ENCODE results near the gene GRB2.

The GRB2 gene

DNA sequence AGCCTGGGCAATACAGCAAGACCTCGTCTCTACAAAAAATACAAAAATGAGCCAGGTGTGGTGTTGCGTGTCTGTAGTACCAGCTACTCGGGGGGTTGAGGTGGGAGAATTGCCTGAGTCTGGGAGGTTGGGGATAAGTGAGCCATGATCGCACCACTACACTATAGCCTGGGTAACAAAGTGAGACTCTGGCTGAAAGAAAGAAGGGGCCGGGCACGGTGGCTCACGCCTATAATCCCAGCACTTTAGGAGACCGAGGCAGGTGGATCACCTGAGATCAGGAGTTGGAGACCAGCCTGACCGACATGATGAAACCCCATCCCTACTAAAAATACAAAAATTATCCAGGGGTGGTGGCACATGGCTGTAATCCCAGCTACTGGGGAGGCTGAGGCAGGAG is 10.5 kb upstream of the GRB2 start:
- H3K27me3 ChIP-seq, result no peaks in the 10 kb centered on the region
- H3K4me3 ChIP-seq (ENCODE audit: low read depth in 1 of 2, low read length in 1 of 2), result no peak overlapping the region
- H3K36me3 ChIP-seq, result no peaks in the 10 kb centered on the region
- peaks cover 30 to 31% of the 10 kb centered on the region in 2 experiments for H3K4me1 ChIP-seq (ENCODE audit: control insufficient read depth in 1 of 2, insufficient read depth in 1 of 2, low read depth in 1 of 2, low read length in 1 of 2)
- TF ChIP-seq, protein P1, sequence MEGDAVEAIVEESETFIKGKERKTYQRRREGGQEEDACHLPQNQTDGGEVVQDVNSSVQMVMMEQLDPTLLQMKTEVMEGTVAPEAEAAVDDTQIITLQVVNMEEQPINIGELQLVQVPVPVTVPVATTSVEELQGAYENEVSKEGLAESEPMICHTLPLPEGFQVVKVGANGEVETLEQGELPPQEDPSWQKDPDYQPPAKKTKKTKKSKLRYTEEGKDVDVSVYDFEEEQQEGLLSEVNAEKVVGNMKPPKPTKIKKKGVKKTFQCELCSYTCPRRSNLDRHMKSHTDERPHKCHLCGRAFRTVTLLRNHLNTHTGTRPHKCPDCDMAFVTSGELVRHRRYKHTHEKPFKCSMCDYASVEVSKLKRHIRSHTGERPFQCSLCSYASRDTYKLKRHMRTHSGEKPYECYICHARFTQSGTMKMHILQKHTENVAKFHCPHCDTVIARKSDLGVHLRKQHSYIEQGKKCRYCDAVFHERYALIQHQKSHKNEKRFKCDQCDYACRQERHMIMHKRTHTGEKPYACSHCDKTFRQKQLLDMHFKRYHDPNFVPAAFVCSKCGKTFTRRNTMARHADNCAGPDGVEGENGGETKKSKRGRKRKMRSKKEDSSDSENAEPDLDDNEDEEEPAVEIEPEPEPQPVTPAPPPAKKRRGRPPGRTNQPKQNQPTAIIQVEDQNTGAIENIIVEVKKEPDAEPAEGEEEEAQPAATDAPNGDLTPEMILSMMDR (IDR thresholded peaks at IDR 0.05), result no peak
- H3K9me3 ChIP-seq, result no peaks in the 10 kb centered on the region
- H3K27ac ChIP-seq, result no peak overlapping the region

DNA sequence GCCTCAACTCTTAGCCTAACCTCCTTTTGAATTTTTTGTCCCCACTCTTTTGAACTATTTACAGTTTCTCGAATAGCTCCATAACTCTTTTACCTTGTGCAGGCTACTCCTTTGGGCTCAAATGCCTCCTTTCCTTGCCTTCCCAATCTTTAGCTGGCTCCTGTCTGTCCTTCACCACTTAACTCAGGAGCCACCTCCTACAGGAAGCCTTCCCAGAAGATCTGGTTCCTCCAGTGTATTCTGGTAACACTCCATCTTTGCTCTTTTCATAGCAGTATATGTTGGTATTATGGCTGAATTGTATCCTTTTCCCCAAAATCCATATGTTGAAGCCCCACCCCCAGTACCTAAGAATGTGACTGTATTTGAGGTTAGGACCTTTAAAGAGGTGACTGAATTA is 9.0 kb upstream of the GRB2 start:
- H3K27ac ChIP-seq, result no peak overlapping the region
- no peaks in the 10 kb centered on the region for H3K9me3 ChIP-seq
- TF ChIP-seq, protein P1 (IDR thresholded peaks at IDR 0.05), result no peak
- H3K36me3 ChIP-seq, result no peaks in the 10 kb centered on the region
- H3K4me3 ChIP-seq (ENCODE audit: low read depth in 1 of 2, low read length in 1 of 2), result no peak overlapping the region
- peaks cover 34 to 40% of the 10 kb centered on the region in 2 experiments for H3K4me1 ChIP-seq (ENCODE audit: control insufficient read depth in 1 of 2, insufficient read depth in 1 of 2, low read depth in 1 of 2, low read length in 1 of 2)
- H3K27me3 ChIP-seq, result no peaks in the 10 kb centered on the region

DNA sequence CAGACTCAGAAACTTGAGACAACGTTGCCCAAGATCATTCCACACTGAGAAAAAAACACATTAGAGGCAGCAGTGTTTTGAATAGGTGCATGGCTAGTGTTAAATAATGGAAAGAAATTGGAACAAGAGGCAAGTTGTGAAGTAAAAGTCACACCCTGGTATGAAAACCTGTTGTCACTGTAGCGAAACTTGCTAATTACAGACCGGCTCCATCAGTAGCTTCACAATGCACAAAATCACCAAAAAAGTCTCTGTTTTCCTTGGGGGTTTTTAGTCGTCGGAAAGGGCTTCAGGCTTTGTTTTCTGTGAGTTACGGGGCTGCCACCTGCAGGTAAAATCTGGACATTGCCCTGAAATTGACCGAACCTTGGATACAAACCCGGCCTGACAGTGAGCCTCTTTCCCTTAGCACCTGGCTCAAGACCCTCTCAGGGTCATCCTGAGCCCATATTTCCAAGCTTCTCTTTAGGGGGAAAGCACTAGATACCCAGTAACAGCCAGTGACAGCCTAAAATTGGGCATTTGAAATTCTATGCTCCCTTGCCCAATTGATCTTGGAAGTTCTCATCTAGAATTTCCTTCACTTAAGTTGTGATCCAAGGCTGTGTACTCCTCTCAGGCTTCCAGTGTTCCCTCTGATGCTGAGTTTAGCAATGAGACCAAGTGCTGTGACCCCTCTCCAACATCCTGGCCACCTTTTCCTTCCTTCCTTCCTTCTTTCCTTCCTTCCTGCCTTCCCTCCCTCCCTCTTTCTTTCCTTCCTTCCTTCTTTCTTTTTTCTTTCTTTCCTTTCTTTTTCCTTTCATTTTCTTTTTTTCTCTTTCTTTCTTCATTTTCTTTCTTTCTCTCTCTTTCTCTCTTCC is 7.2 kb upstream of the GRB2 start:
- TF ChIP-seq, protein P1 (IDR thresholded peaks at IDR 0.05), result peak; percentile 82
- Histone ChIP-seq H3K4me3 (ENCODE audit: low read depth in 1 of 2, low read length in 1 of 2) (peak overlapping the region; percentile 11 to 42), H3K4me1 (ENCODE audit: control insufficient read depth in 1 of 2, insufficient read depth in 1 of 2, low read depth in 1 of 2, low read length in 1 of 2) (peaks cover 25 to 35% of the 10 kb centered on the region in 2 experiments), H3K9me3 (no peaks in the 10 kb centered on the region), H3K27ac (peak overlapping the region; percentile 57), H3K27me3 (no peaks in the 10 kb centered on the region), H3K36me3 (no peaks in the 10 kb centered on the region)

DNA sequence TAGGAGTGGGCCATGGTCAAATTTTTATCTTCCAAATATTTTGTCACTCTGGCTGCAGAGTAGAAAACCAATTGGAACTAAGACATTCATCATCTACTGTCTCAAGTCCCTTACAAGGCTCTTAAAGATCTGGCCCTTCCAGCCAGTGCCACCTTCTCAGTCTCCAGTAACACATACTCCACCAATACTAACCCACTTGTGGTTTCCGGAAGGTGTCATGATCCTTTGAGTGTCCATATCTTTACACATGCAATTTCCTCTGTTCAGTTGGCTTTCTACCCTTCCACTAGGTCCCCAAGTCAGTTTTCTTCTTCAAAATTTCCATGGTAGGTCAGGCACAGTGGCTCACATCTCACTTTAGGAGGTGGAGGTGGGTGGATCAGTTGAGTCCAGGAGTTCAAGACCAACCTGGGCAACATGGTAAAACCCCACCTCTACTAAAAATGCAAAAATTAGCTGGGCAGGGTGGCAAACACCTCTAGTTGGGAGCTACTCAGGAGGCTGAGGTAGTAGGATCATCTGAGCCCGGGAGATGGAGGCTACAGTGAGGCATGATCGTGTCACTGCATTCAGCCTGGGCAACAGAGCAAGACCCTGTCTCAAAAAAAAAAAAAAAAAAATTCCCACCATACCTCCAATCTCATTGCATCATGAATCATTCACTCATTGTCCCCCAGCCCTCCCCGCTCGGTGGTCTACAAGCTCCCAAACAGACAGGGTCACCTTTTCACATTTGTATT is 6.0 kb upstream of the GRB2 start:
- H3K4me3 ChIP-seq (ENCODE audit: low read depth in 1 of 2, low read length in 1 of 2), result no peak overlapping the region

DNA sequence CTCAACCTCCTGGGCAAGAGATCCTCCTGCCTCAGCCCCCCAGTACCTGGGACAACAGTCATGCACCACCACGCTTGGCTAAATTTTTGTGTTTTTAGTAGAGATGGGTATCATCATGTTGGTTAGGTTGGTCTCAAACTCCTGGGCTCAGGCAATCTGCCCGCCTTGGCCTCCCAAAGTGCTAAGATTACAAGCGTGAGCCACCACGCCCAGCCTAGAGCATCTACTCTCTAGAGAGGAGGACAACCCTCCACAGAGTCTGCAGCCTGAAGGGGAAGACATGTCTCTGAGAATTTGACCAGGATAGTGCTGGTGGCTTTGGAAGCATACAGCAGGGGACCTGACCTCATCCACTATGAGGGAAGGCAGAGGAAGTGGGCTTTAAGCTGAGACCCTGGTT is 4.7 kb upstream of the GRB2 start:
- Histone ChIP-seq H3K4me3 (ENCODE audit: low read depth in 1 of 2, low read length in 1 of 2) (no peak overlapping the region), H3K27ac (no peak overlapping the region), H3K4me1 (ENCODE audit: control insufficient read depth in 1 of 2, insufficient read depth in 1 of 2, low read depth in 1 of 2, low read length in 1 of 2) (peaks cover 34 to 43% of the 10 kb centered on the region in 2 experiments), H3K9me3 (no peaks in the 10 kb centered on the region), H3K36me3 (no peaks in the 10 kb centered on the region), H3K27me3 (no peaks in the 10 kb centered on the region)
- TF ChIP-seq, protein P1 (IDR thresholded peaks at IDR 0.05), result no peak

More for the DNA sequence above, 6.0 kb upstream of the GRB2 start:
- Histone ChIP-seq H3K27ac (peak overlapping the region; percentile 57), H3K27me3 (no peaks in the 10 kb centered on the region), H3K9me3 (no peaks in the 10 kb centered on the region), H3K36me3 (no peaks in the 10 kb centered on the region), H3K4me1 (ENCODE audit: control insufficient read depth in 1 of 2, insufficient read depth in 1 of 2, low read depth in 1 of 2, low read length in 1 of 2) (peaks cover 28 to 39% of the 10 kb centered on the region in 2 experiments)
- TF ChIP-seq, protein P1 (IDR thresholded peaks at IDR 0.05), result no peak

Measured in neutrophil (primary cell).